Keratinocyte (primary cell): ENCODE results near the gene SELENOF. TPM values are rescaled to one million over a fixed set of nuclear protein-coding genes. Genes with fewer than 3 reads are reported as not detected.

Source experiments
- DNase-seq: peaks from one replicate; pipeline ENCODE4 v3.0.0-alpha.2; 2011; ENCODE audit warnings: low read depth, missing footprints, low spot score
- FAIRE-seq: peaks from 2 replicates; lab custom pipeline; 2011; peaks lifted over from hg19 to GRCh38; lab: Jason Lieb, UNC
- H2AFZ ChIP-seq: 2 replicates; pipeline ENCODE4 v1.6.0; 2012; ENCODE audit warnings: low read length, control low read depth, inconsistent platforms; ENCODE audit not compliant: control insufficient read depth
- H3K27ac ChIP-seq: 2 replicates; pipeline ENCODE4 v1.5.1; 2011; ENCODE audit warnings: low read length; ENCODE audit not compliant: control insufficient read depth, insufficient read depth
- H3K27me3 ChIP-seq: 3 replicates; pipeline ENCODE4 v1.6.0; 2011; ENCODE audit warnings: low read length; ENCODE audit not compliant: control insufficient read depth, insufficient read depth; ENCODE audit errors: extremely low read depth
- H3K36me3 ChIP-seq, 2 experiments: 2 replicates in 1 of 2; 3 replicates in 1 of 2; pipeline ENCODE4 v1.5.1; 2011; ENCODE audit warnings: low read length in 2 of 2, mild to moderate bottlenecking in 1 of 2; ENCODE audit not compliant: control insufficient read depth in 2 of 2, insufficient read depth in 2 of 2; ENCODE audit errors: extremely low read depth in 1 of 2
- H3K4me1 ChIP-seq: 3 replicates; pipeline ENCODE4 v1.5.1; 2011; ENCODE audit warnings: low read length; ENCODE audit not compliant: control insufficient read depth, insufficient read depth; ENCODE audit errors: extremely low read depth
- H3K4me2 ChIP-seq: 3 replicates; pipeline ENCODE4 v1.6.0; 2011; ENCODE audit warnings: low read depth, low read length; ENCODE audit not compliant: control insufficient read depth, insufficient read depth; ENCODE audit errors: extremely low read depth
- H3K4me3 ChIP-seq, 3 experiments: fragments of 200-600 bp in 1 of 3; sonication (generic) in 1 of 3; 2 replicates in 2 of 3; 3 replicates in 1 of 3; pipeline ENCODE4 v1.5.1; 2011 to 2016; ENCODE audit warnings: low read length in 3 of 3, mild to moderate bottlenecking in 3 of 3, control low read depth in 2 of 3, inconsistent platforms in 1 of 3, low read depth in 1 of 3, mixed read lengths in 1 of 3, mixed run types in 1 of 3, moderate library complexity in 1 of 3; ENCODE audit not compliant: control insufficient read depth in 2 of 3, insufficient read depth in 2 of 3; ENCODE audit errors: extremely low read depth in 1 of 3
- H3K79me2 ChIP-seq: 2 replicates; pipeline ENCODE4 v1.6.0; 2012; ENCODE audit warnings: low read length; ENCODE audit not compliant: control insufficient read depth, insufficient read depth
- H3K9ac ChIP-seq: 3 replicates; pipeline ENCODE4 v1.6.0; 2011; ENCODE audit warnings: low read length; ENCODE audit not compliant: control insufficient read depth, insufficient read depth; ENCODE audit errors: extremely low read depth
- H3K9me1 ChIP-seq: 3 replicates; pipeline ENCODE4 v1.6.0; 2011; ENCODE audit warnings: low read length; ENCODE audit not compliant: control insufficient read depth, insufficient read depth; ENCODE audit errors: extremely low read depth
- H3K9me3 ChIP-seq: 2 replicates; pipeline ENCODE4 v1.5.1; 2012; ENCODE audit warnings: low read depth, low read length; ENCODE audit not compliant: control insufficient read depth
- H4K20me1 ChIP-seq: 3 replicates; pipeline ENCODE4 v1.6.0; 2011; ENCODE audit warnings: low read length; ENCODE audit not compliant: control insufficient read depth, insufficient read depth; ENCODE audit errors: extremely low read depth
- EZH2 ChIP-seq: IDR thresholded peaks from one replicate; pipeline ENCODE4 v1.6.1; 2012; ENCODE audit warnings: inconsistent platforms, mild to moderate bottlenecking, low read length, moderate library complexity
- dilution Hi-C: fragments of 300-500 bp; cut with MboI; formaldehyde crosslinking; loops from one replicate; pipeline ENCODE4 v1.7.0; 2020; ENCODE audit warnings: low sequenced_read_pairs; ENCODE audit not compliant: extremely low pct_ligation_motif_present
- polyA plus RNA-seq, 5 experiments: library from polyadenylated mRNA; depleted of rRNA in 3 of 5; stranded (reverse) in 3 of 5; stranded (forward) in 1 of 5; unstranded in 1 of 5; fragments of >200 nt; gene quantifications; 1 replicate in 1 of 5; 2 replicates in 3 of 5; 3 replicates in 1 of 5; pipeline versions ENCODE4 v1.2.1 to v1.2.3, GENCODE V29; 2011 to 2012; ENCODE audit warnings: missing spikeins in 2 of 5, low read depth in 1 of 5, low replicate concordance in 1 of 5
- TF ChIP-seq, protein P1 (sequence below), 3 experiments: IDR thresholded peaks in 1 of 3; conservative IDR thresholded peaks in 1 of 3; optimal IDR thresholded peaks in 1 of 3; 2 replicates in 2 of 3; 3 replicates in 1 of 3; pipeline versions ENCODE3 to v1.5.1; 2011; ENCODE audit warnings: low read length in 3 of 3, mild to moderate bottlenecking in 3 of 3, moderate library complexity in 2 of 3, control low read depth in 1 of 3, inconsistent platforms in 1 of 3; ENCODE audit not compliant: insufficient read depth in 2 of 3; ENCODE audit errors: extremely low read depth in 1 of 3

Gene SELENOF
- polyA plus RNA-seq, 1 donor (not counting 4 experiments of a cell fraction or from before 2014, with no cell fraction given), result 246 TPM

DNA sequence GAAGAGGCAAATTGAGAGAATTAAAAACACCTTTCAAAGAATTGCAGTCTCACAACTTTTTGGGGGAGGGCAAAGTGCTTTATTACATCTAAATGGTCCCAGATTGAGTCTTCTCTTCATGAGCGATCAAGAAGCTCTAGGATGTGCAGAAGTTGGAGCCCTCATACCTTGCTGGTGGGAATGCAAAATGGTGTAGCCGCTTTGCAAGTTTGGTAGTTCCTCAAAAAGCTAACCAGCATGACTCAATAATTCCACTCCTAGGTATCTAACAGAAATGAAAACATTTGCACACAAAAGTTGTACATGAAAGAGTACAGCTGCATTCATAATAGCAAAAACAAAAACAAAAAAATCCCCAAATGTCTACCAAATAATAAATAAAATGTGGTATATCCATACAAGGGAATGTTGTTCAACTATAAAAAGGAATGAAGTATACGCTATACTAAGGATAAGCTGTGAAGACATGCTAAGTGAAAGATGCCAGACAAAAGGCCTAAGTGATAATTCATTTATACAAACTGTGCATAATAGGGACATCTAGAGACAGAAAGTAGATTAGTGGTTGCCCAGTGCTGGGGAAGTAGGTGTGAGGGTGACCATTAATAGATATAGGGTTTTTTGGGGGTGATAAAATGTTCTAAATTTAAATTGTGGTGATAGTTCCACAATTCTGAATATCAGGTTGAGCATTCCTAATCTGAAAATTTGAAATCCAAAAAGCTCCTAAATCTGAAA, 55.2 kb downstream of the SELENOF start:
- H3K79me2 ChIP-seq, result no peaks in the 10 kb centered on the region
- no peak for DNase-seq
- H3K4me3 ChIP-seq, result no peak overlapping the region
- dilution Hi-C loops, result no loop called here
- TF ChIP-seq, protein P1, sequence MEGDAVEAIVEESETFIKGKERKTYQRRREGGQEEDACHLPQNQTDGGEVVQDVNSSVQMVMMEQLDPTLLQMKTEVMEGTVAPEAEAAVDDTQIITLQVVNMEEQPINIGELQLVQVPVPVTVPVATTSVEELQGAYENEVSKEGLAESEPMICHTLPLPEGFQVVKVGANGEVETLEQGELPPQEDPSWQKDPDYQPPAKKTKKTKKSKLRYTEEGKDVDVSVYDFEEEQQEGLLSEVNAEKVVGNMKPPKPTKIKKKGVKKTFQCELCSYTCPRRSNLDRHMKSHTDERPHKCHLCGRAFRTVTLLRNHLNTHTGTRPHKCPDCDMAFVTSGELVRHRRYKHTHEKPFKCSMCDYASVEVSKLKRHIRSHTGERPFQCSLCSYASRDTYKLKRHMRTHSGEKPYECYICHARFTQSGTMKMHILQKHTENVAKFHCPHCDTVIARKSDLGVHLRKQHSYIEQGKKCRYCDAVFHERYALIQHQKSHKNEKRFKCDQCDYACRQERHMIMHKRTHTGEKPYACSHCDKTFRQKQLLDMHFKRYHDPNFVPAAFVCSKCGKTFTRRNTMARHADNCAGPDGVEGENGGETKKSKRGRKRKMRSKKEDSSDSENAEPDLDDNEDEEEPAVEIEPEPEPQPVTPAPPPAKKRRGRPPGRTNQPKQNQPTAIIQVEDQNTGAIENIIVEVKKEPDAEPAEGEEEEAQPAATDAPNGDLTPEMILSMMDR (optimal IDR thresholded peaks at IDR 0.05 in 1 of 3, IDR thresholded peaks at IDR 0.05 in 1 of 3, conservative IDR thresholded peaks at IDR 0.05 in 1 of 3; ENCODE audit: extremely low read depth in 1 of 3, insufficient read depth in 2 of 3, low read length in 3 of 3), result no peak
- TF ChIP-seq EZH2, result no peak
- no peak overlapping the region for H3K9ac ChIP-seq
- H4K20me1 ChIP-seq, result no peaks in the 10 kb centered on the region
- no peak overlapping the region for H3K4me2 ChIP-seq
- H3K9me3 ChIP-seq, result no peaks in the 10 kb centered on the region
- no peak for FAIRE-seq
- peaks cover 0 to 2% of the 10 kb centered on the region in 2 experiments for H3K36me3 ChIP-seq
- no peak overlapping the region for H2AFZ ChIP-seq
- no peaks in the 10 kb centered on the region for H3K9me1 ChIP-seq
- H3K27me3 ChIP-seq, result no peaks in the 10 kb centered on the region
- H3K27ac ChIP-seq, result no peak overlapping the region
- no peaks in the 10 kb centered on the region for H3K4me1 ChIP-seq

DNA sequence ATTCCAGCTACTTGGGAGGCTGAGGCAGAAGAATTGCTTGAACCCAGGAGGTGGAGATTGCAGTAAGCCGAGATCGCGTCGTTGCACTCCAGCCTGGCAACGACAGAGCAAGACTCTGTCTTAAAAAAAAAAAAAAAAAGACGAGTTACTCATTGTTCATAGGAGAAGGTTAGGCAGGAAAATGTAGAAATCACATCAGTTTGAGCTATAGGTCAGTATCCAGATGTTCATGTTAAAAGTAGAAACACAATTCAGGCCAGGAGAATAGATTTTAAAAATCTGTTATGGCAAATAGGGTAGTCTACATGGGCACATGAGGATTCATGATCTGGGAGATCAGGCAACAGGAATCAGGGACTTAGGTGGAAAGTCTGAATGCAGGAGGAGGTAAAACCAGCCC, 57.7 kb downstream of the SELENOF start:
- TF ChIP-seq, protein P1 (optimal IDR thresholded peaks at IDR 0.05 in 1 of 3, IDR thresholded peaks at IDR 0.05 in 1 of 3, conservative IDR thresholded peaks at IDR 0.05 in 1 of 3; ENCODE audit: extremely low read depth in 1 of 3, insufficient read depth in 2 of 3, low read length in 3 of 3), result no peak
- no peak for TF ChIP-seq EZH2
- Histone ChIP-seq H3K27ac (no peak overlapping the region), H3K9ac (no peak overlapping the region), H3K79me2 (no peaks in the 10 kb centered on the region), H3K4me3 (no peak overlapping the region), H3K36me3 (no peaks in the 10 kb centered on the region), H4K20me1 (no peaks in the 10 kb centered on the region), H3K4me2 (no peak overlapping the region), H3K4me1 (no peaks in the 10 kb centered on the region), H3K9me3 (no peaks in the 10 kb centered on the region), H3K9me1 (no peaks in the 10 kb centered on the region), H3K27me3 (no peaks in the 10 kb centered on the region), H2AFZ (no peak overlapping the region)
- dilution Hi-C loops, result no loop called here
- DNase-seq (no peak), FAIRE-seq (no peak)
